HL-60 (cell line): ENCODE data around the gene SLC8B1.

Experiments
- POLR2AphosphoS5 ChIP-seq: IDR thresholded peaks from 2 replicates; pipeline ENCODE4 v1.6.1; 2012; ENCODE audit warnings: low read depth
- REST ChIP-seq: IDR thresholded peaks from 2 replicates; pipeline ENCODE4 v1.6.1; 2012; ENCODE audit warnings: low read depth; ENCODE audit not compliant: insufficient replicate concordance
- TF ChIP-seq, protein P1 (sequence below): IDR thresholded peaks from one replicate; pipeline ENCODE4 v1.5.1; 2011; ENCODE audit warnings: low read length, control low read depth, inconsistent platforms; ENCODE audit not compliant: insufficient read depth

- TF ChIP-seq, protein P1, sequence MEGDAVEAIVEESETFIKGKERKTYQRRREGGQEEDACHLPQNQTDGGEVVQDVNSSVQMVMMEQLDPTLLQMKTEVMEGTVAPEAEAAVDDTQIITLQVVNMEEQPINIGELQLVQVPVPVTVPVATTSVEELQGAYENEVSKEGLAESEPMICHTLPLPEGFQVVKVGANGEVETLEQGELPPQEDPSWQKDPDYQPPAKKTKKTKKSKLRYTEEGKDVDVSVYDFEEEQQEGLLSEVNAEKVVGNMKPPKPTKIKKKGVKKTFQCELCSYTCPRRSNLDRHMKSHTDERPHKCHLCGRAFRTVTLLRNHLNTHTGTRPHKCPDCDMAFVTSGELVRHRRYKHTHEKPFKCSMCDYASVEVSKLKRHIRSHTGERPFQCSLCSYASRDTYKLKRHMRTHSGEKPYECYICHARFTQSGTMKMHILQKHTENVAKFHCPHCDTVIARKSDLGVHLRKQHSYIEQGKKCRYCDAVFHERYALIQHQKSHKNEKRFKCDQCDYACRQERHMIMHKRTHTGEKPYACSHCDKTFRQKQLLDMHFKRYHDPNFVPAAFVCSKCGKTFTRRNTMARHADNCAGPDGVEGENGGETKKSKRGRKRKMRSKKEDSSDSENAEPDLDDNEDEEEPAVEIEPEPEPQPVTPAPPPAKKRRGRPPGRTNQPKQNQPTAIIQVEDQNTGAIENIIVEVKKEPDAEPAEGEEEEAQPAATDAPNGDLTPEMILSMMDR, result no peak
- TF ChIP-seq POLR2AphosphoS5, result no peak
- no peak for TF ChIP-seq REST
Measured at GRCh38 chr12:113250045-113250444, 84.9 kb downstream of the SLC8B1 start.
